Activated CD4-positive, alpha-beta T cell treated with anti-CD3 and anti-CD28 coated beads, Interleukin-2, amount 50 U/mL, for 1 hour (primary cell): ENCODE results near the gene CDC7.
"Not testable (repeated sequence)": the region's sequence is repeated elsewhere in the genome, so short reads cannot be mapped to it uniquely, and the experiment has no call there.

ENCODE experiments used
- DNase-seq: peaks from one replicate; pipeline ENCODE4 v3.0.0-alpha.2; 2020

CDC7 gene

GRCh38 chr1:91511386-91511785, 10.7 kb downstream of the CDC7 start:
- no peak for DNase-seq

- DNase-seq: no peak
Measured at GRCh38 chr1:91513160-91513559, 12.5 kb downstream of the CDC7 start.

GRCh38 chr1:91513706-91514105, 13.1 kb downstream of the CDC7 start:
- no peak for DNase-seq

DNA sequence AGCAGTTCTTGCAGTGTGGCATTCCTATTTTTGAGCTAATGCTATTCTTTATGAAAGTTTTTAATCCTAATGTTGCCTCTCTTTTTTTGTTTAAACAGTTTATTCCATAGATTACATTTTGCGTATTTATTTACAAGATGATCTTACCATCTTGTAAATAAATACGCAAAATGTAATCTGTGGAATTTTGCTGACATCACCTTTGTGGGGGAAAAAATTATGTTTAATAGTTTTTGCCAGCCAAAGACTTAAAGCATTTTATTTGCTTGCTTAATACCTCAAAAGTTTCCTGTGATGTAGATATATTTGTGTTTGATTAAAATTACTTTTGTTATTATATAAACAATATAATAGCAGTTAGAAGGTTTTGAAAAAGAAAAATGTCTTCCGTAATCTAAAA, 15.3 kb downstream of the CDC7 start:
- DNase-seq: no peak

DNA sequence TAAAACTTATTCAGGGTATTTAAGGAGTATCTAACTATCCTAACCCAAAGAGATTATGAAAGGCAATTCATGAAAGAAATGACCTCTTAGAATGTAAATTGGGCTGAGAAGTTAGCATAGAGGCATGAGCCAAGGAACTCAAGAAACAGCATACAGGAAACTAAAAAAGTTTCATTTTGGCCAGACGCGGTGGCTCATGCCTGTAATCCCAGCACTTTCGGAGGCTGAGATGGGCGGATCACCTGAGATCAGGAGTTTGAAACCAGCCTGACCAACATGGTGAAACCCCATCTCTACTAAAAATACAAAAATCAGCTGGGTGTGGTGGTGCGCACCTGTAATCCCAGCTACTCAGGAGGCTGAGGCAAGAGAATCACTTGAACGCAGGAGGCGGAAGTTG, 16.0 kb downstream of the CDC7 start:
- not testable (repeated sequence) for DNase-seq

DNA sequence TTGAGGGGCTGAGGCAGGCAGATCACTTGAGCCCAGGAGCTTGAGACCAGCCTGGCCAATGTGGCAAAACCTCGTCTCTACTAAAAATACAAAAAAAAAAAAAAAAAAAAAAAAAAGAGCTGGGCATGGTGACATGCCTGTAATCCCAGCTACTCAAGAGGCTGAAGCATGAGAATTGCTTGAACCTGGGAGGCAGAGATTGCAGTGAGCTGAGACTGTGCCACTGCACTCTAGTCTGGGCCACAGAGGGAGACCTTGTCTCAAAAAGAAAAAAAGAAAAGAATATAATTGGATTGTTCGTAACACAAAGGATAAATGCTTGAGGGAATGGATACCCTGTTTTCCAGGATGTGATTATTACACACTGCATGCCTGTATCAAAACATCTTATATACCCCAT, 18.5 kb downstream of the CDC7 start:
- DNase-seq: not testable (repeated sequence)

DNA sequence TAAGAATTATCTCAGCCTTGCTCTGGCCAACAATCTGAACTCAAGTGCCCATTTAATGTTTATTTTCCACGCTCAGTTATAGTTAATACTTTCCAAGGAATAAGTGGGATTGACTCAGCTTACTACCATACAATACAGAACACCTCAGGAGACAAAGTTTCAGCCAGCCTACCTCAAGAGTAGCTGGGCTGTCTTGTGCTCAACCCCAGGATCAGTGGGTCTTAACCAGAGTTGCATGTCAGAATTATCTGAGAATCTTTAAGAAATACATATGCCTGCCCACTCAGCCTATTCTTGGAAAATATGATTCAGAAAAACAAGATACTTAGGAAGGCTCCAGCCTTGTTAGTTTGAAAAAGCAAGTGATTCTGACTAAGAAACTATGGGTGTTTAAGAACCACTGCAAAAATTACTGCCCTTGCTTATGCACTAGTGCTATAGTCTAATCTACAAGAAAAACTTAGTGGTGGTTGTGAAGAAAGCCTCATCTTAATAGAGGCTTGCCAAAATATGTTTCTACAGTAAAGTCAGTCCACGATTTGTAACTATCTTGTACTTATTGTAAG, 20.4 kb downstream of the CDC7 start:
- no peak for DNase-seq

- DNase-seq: no peak
Measured at GRCh38 chr1:91523482-91523881, 22.8 kb downstream of the CDC7 start.

DNA sequence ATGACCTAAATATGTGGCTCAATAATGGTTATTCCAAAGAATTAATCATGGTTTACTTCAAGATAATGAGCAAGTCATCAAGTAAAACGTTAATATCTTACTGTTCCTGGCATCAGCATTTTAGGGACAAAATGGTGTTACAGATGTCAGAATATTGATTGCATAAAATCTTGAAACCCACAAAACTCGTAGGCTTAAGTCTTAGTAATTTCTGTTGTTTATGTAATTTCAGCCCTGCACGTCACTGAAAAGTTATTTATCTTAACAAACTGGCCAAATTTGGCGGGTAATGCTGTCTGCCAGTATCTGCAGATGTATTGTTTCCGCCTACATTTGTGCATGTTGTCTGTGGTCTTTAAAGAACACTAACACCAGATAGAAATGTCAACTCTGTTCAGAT, 25.8 kb downstream of the CDC7 start:
- DNase-seq: no peak

- DNase-seq: no peak
Measured at GRCh38 chr1:91527266-91527765, 26.7 kb downstream of the CDC7 start.

DNA sequence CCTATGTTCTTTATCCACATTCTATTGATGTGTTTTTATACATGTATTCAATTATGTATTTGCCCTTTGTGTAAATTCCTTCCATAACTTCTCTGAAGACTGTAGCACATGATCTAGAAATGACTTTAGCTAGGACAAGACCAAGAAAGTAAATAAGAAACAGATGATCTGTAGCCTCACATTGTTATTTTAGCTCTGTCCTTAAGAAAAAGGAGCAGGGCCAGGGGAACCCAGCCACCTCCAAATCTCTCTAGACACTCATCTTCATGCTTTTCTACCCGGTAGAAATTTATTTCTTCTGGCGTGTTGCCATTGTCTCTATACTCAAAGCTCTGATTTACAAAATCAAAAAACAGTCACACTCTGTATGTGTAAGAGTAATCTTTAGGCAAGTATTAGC, 27.1 kb downstream of the CDC7 start:
- DNase-seq: no peak

DNA sequence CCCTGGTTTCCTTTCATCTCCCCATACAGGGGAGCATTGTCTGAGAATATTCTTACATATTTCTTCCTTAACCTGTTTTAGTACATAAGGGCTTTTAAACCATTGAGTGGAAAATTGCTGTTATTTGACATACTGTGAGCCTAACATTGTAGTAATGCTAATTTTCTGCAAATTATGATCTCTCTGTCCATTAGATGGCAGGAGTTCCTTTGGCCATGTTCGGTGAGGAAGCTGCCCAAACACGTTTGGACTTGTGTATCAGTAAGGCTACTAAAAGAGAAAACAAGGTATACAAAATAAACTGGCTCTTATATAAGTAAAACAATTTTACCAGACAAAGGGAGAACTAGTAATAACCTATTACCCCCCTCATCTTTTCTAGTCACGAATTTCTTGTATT, 29.2 kb downstream of the CDC7 start:
- no peak for DNase-seq

DNA sequence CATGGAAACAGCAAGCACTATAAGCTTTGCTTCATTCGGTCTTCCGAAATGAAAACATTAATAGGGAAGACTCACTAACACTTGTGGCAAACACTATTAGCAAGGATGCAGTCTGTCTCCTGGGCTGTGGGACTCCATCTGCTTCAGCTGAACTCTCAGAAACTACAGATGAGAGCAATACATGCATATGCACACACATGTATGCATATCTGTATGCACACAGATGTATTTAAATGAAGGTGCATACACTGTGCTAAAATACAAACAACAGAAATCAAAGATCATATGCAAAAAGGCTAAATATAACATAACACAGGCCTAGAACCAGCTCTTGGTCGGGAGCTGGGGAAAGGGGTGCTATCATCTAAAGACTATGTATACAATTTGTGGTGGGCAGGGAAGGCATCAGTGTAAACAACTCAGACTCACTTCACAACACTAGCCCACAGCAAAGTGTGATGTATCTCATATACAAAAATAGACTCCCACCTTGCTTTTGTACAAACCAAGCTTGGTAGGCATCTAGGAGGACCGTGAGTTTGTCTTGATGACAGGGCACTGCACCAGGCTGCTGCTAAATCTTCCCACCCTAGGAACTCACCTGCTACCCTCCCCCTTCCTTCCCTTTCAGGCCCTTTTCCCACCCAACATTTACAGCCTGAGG, 32.8 kb downstream of the CDC7 start:
- DNase-seq: no peak

GRCh38 chr1:91535441-91535840, 34.8 kb downstream of the CDC7 start:
- DNase-seq: no peak

- DNase-seq: no peak
Measured at GRCh38 chr1:91537281-91537986, 36.8 kb downstream of the CDC7 start.

DNA sequence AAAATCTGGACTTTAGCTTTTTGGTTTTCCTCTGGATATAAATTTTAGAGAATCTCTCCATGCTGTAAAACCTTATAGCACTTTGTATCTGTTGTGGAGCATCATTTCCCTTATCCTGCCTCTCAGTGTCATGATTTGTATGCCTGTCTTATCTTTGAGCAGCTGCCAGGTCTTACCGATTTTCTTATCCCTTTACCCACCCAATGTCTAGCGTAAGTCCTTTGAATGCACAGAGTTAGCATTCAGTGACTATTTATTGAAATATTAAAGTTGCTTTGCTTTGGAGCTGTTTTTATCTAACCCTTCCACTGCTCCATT, 37.3 kb downstream of the CDC7 start:
- DNase-seq: no peak

- no peak for DNase-seq
Measured at GRCh38 chr1:91540910-91541309, 40.3 kb downstream of the CDC7 start.

- no peak for DNase-seq
Measured at GRCh38 chr1:91541918-91542533, 41.4 kb downstream of the CDC7 start.

DNA sequence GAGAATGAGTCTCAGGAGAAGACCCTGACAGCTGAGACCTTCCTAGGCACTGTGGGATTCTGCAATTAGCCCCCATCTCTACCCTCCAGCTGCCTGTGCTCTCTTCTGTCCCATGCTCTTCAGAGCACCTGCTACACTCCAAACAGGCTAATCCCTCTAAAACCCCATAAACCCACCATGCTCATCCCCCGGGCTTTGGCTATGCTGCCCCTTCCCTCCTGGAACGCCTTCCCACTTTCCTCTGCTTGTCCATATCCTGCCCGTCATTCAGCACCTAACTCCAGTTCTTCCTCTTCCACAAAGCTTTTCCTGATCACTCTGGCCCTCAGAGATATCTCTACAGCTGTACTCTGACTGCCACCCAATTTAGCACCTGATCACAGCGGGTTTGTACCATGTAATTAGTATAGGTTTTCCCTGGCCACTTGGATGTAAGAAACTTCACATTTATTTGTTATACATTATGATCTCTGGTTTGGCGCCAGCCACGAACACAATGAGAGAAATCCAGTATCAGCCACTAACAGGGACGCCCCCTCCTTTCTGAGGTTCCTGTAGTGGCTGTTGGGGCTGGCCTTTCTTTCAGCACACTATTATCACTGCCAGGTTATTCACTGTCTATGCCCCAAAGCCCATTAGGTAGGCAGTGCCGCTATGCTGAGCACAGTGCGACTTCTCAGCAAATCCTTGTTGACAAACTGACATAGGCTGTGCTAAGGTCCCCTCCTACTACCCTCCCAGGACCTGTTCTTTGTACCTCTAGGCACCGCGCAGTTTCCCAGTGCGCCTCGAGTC, 45.1 kb downstream of the CDC7 start:
- no peak for DNase-seq

GRCh38 chr1:91546301-91546581, 45.6 kb downstream of the CDC7 start:
- DNase-seq: no peak

- no peak for DNase-seq
Measured at GRCh38 chr1:91546876-91547275, 46.2 kb downstream of the CDC7 start.

DNA sequence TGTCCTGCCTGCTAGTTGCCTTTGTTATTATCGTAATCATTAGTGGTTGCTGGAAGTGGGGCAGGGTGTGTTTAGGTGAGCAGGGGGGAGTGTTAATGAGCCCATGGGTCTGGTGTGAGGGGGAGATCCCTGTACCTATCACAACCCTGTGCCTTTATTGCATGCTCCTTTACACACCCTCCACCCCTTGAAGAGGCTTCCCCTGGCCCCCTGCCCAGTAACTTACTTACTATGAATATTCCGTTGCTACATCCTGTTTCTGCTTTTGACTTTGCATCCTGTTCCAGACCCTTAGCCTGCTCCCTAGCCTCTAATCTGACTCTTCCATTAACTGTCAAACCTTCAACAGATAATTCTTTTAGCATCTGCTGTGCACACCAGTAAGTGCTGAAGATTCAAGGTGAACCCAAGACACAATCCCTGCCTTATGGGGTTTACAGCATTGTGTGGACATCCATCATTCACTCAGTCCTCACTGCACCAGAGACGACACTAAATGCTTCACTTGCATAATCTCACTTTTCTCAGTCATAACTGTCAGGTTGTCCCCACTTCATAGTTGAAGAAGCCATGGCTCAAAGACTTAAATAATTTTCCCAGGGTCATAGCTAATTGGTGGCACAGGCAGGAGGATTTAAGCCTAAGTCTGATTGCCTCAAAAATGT, 47.9 kb downstream of the CDC7 start:
- DNase-seq: no peak
